Psoas muscle (tissue), 8 donors: ENCODE data around the gene DBR1. TPM values are rescaled to one million over a fixed set of nuclear protein-coding genes. Genes with fewer than 3 reads are reported as not detected.

Experiments used
- ATAC-seq, 4 donors: fragments of 200-7000 bp; cut with Tn5 transposase; one replicate each; pipeline ENCODE4 v1.9.1; 2020; ENCODE audit warnings: moderate library complexity in 3 of 4, mild to moderate bottlenecking in 2 of 4
- DNase-seq, 2 donors: peaks; one replicate each; pipeline ENCODE4 v3.0.0-alpha.2; 2020
- H3K27ac ChIP-seq: fragments of 200-600 bp; one replicate; pipeline ENCODE4 v1.8.0; 2022
- H3K27me3 ChIP-seq, 3 donors: fragments of 200-600 bp in 1 of 3; one replicate each; pipeline versions ENCODE4 v1.6.1 to v1.8.0; 2013 to 2022; ENCODE audit warnings: low read length in 2 of 3, mild to moderate bottlenecking in 2 of 3, moderate library complexity in 1 of 3; ENCODE audit not compliant: insufficient read depth in 3 of 3
- H3K36me3 ChIP-seq, 2 donors: fragments of 200-600 bp in 1 of 2; one replicate each; pipeline versions ENCODE4 v1.6.1 to v1.8.0; 2013 to 2022; ENCODE audit warnings: low read depth in 1 of 2, mild to moderate bottlenecking in 1 of 2, moderate library complexity in 1 of 2; ENCODE audit not compliant: insufficient read depth in 1 of 2
- H3K4me1 ChIP-seq: fragments of 200-600 bp; one replicate; pipeline ENCODE4 v1.8.0; 2022
- H3K4me3 ChIP-seq: fragments of 200-600 bp; one replicate; pipeline ENCODE4 v1.8.0; 2022; ENCODE audit warnings: mild to moderate bottlenecking
- H3K9me3 ChIP-seq: fragments of 200-600 bp; one replicate; pipeline ENCODE4 v1.8.0; 2022
- CTCF ChIP-seq: fragments of 200-600 bp; IDR thresholded peaks from one replicate; pipeline ENCODE4 v1.8.0; 2022; ENCODE audit warnings: antibody characterized with exemption
- WGBS, 3 donors: extraction: QIAGEN DNeasy Blood & Tissue Kit; methylation state at CpG; one replicate each; pipeline versions ENCODE4 v1.1.6 to v1.1.7; 2013; 5-methylcytosine and 5-hydroxymethylcytosine counted together
- intact Hi-C, 2 donors: fragments of 100-400 bp; cut with DNase I; formaldehyde crosslinking; loops; one replicate each; pipeline versions ENCODE4 v1.11.0 to v1.14.2; 2022
- polyA plus RNA-seq, 3 donors: library from polyadenylated mRNA; stranded (reverse); fragments of 200-250 nt; gene quantifications; one replicate each; pipeline ENCODE4 v1.2.3, GENCODE V29; 2013
- total RNA-seq, 4 donors: library from RNA; stranded (reverse); fragmentation: NEBNext Ultra II Directional in 2 of 4; extraction: Animal tissue kit (Norgen Biotek cat#: 25700) in 2 of 4; gene quantifications; one replicate each; pipeline versions ENCODE4 v1.2.1 to v1.2.4, GENCODE V29; 2021 to 2023
- donor health status: healthy with polysubstance abuse.
- donor health status: DM: no; HTN: no; CAD: no; lungs with moderate emphysema.
- donor health status: Bipolar disorder and iron deficiency.
- donor health status: healthy.
- donor health status: DM: yes; HTN: yes; CAD: no.
- donor health status: DM: no; HTN: no; CAD: no.
- donor health status: DM: no; HTN: no; CAD: no.
- donor health status: DM: yes; HTN: yes; CAD: no.

Gene DBR1
- total and polyA plus RNA-seq, 7 donors: 4.3 to 13.6 (median 7.2) TPM

- TF ChIP-seq CTCF: no peak
- Histone ChIP-seq H3K4me1 (no peaks in the 10 kb centered on the region), H3K4me3 (no peak overlapping the region), H3K27ac (no peak overlapping the region), H3K27me3 (no peaks in the 10 kb centered on the region), H3K9me3 (no peaks in the 10 kb centered on the region), H3K36me3 (no peaks in the 10 kb centered on the region)
- ATAC-seq (no peak), DNase-seq (no peak)
- intact Hi-C loops: no loop called here
- WGBS, 3 donors: 79 to 86% (median 84%) methylated on average over 3 of the region's 3 CpGs
Measured at GRCh38 chr3:138135146-138135832, 39.4 kb downstream of the DBR1 start.

- Histone ChIP-seq H3K27me3 (no peaks in the 10 kb centered on the region), H3K27ac (no peak within 1 kb of the TSS), H3K4me1 (no peaks in the 10 kb centered on the region), H3K36me3 (no peaks in the 10 kb centered on the region), H3K9me3 (no peaks in the 10 kb centered on the region), H3K4me3 (no peak within 1 kb of the TSS)
- 66 to 75% (median 74%) methylated on average over 1 of the region's 1 CpG for WGBS, 3 donors
- DNase-seq (no peak), ATAC-seq (no peak)
- no peak for TF ChIP-seq CTCF
- intact Hi-C loops: no loop called here
Measured at GRCh38 chr3:138132239-138132638, 42.5 kb downstream of the DBR1 start, which contains the start of gene A4GNT. TSS of gene A4GNT (minus strand) at chr3:138132390. CDS start at chr3:138131256, 1,134 bp downstream.

- no peak for TF ChIP-seq CTCF
- 76 to 91% (median 79%) methylated on average over 1 of the region's 1 CpG for WGBS, 3 donors
- no peaks in the 10 kb centered on the region for H3K36me3 ChIP-seq
- no peaks in the 10 kb centered on the region for H3K4me1 ChIP-seq
- no peaks in the 10 kb centered on the region for H3K27me3 ChIP-seq
- H3K27ac ChIP-seq: no peak overlapping the region
- ATAC-seq (no peak), DNase-seq (no peak)
- H3K4me3 ChIP-seq: no peak overlapping the region
- intact Hi-C loops: no loop called here
- no peaks in the 10 kb centered on the region for H3K9me3 ChIP-seq
Measured at GRCh38 chr3:138127636-138128365, 46.9 kb downstream of the DBR1 start.

GRCh38 chr3:138125548-138126221 is 49.0 kb downstream of the DBR1 start:
- no peaks in the 10 kb centered on the region for H3K27me3 ChIP-seq
- H3K9me3 ChIP-seq: no peaks in the 10 kb centered on the region
- no peak overlapping the region for H3K4me3 ChIP-seq
- ATAC-seq: no peak
- no peak for DNase-seq
- WGBS, 3 donors: 28 to 45% (median 44%) methylated on average over 5 of the region's 5 CpGs
- H3K4me1 ChIP-seq: no peaks in the 10 kb centered on the region
- TF ChIP-seq CTCF: no peak
- H3K27ac ChIP-seq: no peak overlapping the region
- intact Hi-C loops: no loop called here
- H3K36me3 ChIP-seq: no peaks in the 10 kb centered on the region
